Effector memory CD8-positive, alpha-beta T cell (primary cell): ENCODE data around the gene SUPT4H1.
"Not testable (repeated sequence)": the region's sequence is repeated elsewhere in the genome, so short reads cannot be mapped to it uniquely, and the experiment has no call there.

Source experiments
- ATAC-seq: fragments of 150-1000 bp; cut with Tn5 transposase; replicated peaks from 2 replicates; pipeline ENCODE4 v1.10.0; 2021; ENCODE audit warnings: mild to moderate bottlenecking, moderate library complexity
- DNase-seq, 3 experiments: peaks; one replicate each; pipeline ENCODE4 v3.0.0; 2021
- H3K27ac Mint-ChIP-seq, 2 donors: one replicate each; pipeline ENCODE4 v1.8.0; 2022; ENCODE audit warnings: mild to moderate bottlenecking in 2 of 2, mixed read lengths in 2 of 2, moderate library complexity in 2 of 2
- H3K27me3 Mint-ChIP-seq, 2 donors: one replicate each; pipeline ENCODE4 v1.8.0; 2022; ENCODE audit warnings: mixed read lengths in 2 of 2
- H3K36me3 Mint-ChIP-seq: one replicate; pipeline ENCODE4 v1.8.0; 2022; ENCODE audit warnings: mild to moderate bottlenecking, moderate library complexity, mixed read lengths; ENCODE audit not compliant: insufficient read depth
- H3K4me1 Mint-ChIP-seq, 2 donors: one replicate each; pipeline ENCODE4 v1.8.0; 2022; ENCODE audit warnings: low read depth in 2 of 2, mixed read lengths in 2 of 2
- H3K4me3 Mint-ChIP-seq, 2 donors: one replicate each; pipeline ENCODE4 v1.8.0; 2022; ENCODE audit warnings: mild to moderate bottlenecking in 2 of 2, mixed read lengths in 2 of 2, moderate library complexity in 2 of 2
- H3K9me3 Mint-ChIP-seq, 2 donors: one replicate each; pipeline ENCODE4 v1.8.0; 2022; ENCODE audit warnings: mixed read lengths in 2 of 2
- total RNA-seq, 9 experiments: gene quantifications; one replicate each; lab custom pipeline; 2026; lab: John Stamatoyannopoulos, UW

The SUPT4H1 gene
- 0.29 to 2.0 (median 1.0) reads per million in 9 experiments for total RNA-seq

- Mint-ChIP-seq H3K4me1 (peaks cover 31 to 55% of the 10 kb centered on the region in 2 donors), H3K4me3 (peak within 1 kb of the TSS; percentile 95 to 96), H3K27me3 (no peaks in the 10 kb centered on the region), H3K9me3 (no peaks in the 10 kb centered on the region), H3K27ac (peak within 1 kb of the TSS; percentile 94 to 97), H3K36me3 (peaks cover 67% of the 10 kb centered on the region)
- DNase-seq (peak; percentile 87 to 91 (median 91)), ATAC-seq (peak; percentile 95)
Observed at GRCh38 chr17:58351831-58352595, at the start of gene SUPT4H1. SUPT4H1 (minus strand) TSS chr17:58352201; CDS start chr17:58352135, 66 bp downstream.

GRCh38 chr17:58401287-58401686 lies 49.3 kb upstream of the SUPT4H1 start:
- no peak for ATAC-seq
- H3K4me3 Mint-ChIP-seq = no peak overlapping the region
- no peaks in the 10 kb centered on the region for H3K9me3 Mint-ChIP-seq
- no peaks in the 10 kb centered on the region for H3K36me3 Mint-ChIP-seq
- H3K27me3 Mint-ChIP-seq = no peaks in the 10 kb centered on the region
- no peak for DNase-seq
- H3K27ac Mint-ChIP-seq = no peak overlapping the region
- H3K4me1 Mint-ChIP-seq = peaks cover 0 to 2% of the 10 kb centered on the region in 2 donors

- Mint-ChIP-seq H3K4me3 (no peak overlapping the region), H3K9me3 (no peaks in the 10 kb centered on the region), H3K36me3 (no peaks in the 10 kb centered on the region), H3K4me1 (peaks cover 0 to 2% of the 10 kb centered on the region in 2 donors), H3K27me3 (no peaks in the 10 kb centered on the region), H3K27ac (no peak overlapping the region)
- ATAC-seq (no peak), DNase-seq (no peak)
Observed at GRCh38 chr17:58400826-58401225, 48.8 kb upstream of the SUPT4H1 start.

- Mint-ChIP-seq H3K4me3 (no peak overlapping the region), H3K36me3 (no peaks in the 10 kb centered on the region), H3K4me1 (peaks cover 0 to 2% of the 10 kb centered on the region in 2 donors), H3K27me3 (no peaks in the 10 kb centered on the region), H3K27ac (no peak overlapping the region), H3K9me3 (no peaks in the 10 kb centered on the region)
- DNase-seq (no peak), ATAC-seq (no peak)
Observed at GRCh38 chr17:58399974-58400373, 48.0 kb upstream of the SUPT4H1 start.

- Mint-ChIP-seq H3K36me3 (no peaks in the 10 kb centered on the region), H3K27me3 (no peaks in the 10 kb centered on the region), H3K9me3 (no peaks in the 10 kb centered on the region), H3K27ac (no peak overlapping the region), H3K4me3 (no peak overlapping the region), H3K4me1 (peaks cover 0 to 2% of the 10 kb centered on the region in 2 donors)
- ATAC-seq (no peak), DNase-seq (no peak)
Observed at GRCh38 chr17:58398574-58399266, 46.7 kb upstream of the SUPT4H1 start.

- not testable (repeated sequence) for H3K27ac Mint-ChIP-seq, ATAC-seq, H3K4me3 Mint-ChIP-seq, H3K4me1 Mint-ChIP-seq, H3K27me3 Mint-ChIP-seq, H3K36me3 Mint-ChIP-seq, H3K9me3 Mint-ChIP-seq, DNase-seq
Observed at GRCh38 chr17:58397421-58397820, 45.4 kb upstream of the SUPT4H1 start.

GRCh38 chr17:58396173-58396572 lies 44.2 kb upstream of the SUPT4H1 start:
- no peak for DNase-seq
- Mint-ChIP-seq H3K27me3 (no peaks in the 10 kb centered on the region), H3K36me3 (no peaks in the 10 kb centered on the region), H3K27ac (no peak overlapping the region), H3K4me1 (no peaks in the 10 kb centered on the region), H3K9me3 (no peaks in the 10 kb centered on the region), H3K4me3 (no peak overlapping the region)
- no peak for ATAC-seq

GRCh38 chr17:58394534-58395223 lies 42.7 kb upstream of the SUPT4H1 start:
- Mint-ChIP-seq H3K9me3 (no peaks in the 10 kb centered on the region), H3K36me3 (no peaks in the 10 kb centered on the region)

GRCh38 chr17:58391302-58391984 lies 39.4 kb upstream of the SUPT4H1 start:
- DNase-seq = no peak
- H3K4me1 Mint-ChIP-seq = peaks cover 0 to 14% of the 10 kb centered on the region in 2 donors
- H3K9me3 Mint-ChIP-seq = no peaks in the 10 kb centered on the region
- H3K27ac Mint-ChIP-seq = no peak overlapping the region
- ATAC-seq = no peak
- H3K36me3 Mint-ChIP-seq = no peaks in the 10 kb centered on the region
- H3K4me3 Mint-ChIP-seq = no peak overlapping the region
- H3K27me3 Mint-ChIP-seq = no peaks in the 10 kb centered on the region

More at GRCh38 chr17:58394534-58395223, 42.7 kb upstream of the SUPT4H1 start:
- Mint-ChIP-seq H3K27me3 (no peaks in the 10 kb centered on the region), H3K27ac (no peak overlapping the region), H3K4me3 (no peak overlapping the region), H3K4me1 (no peaks in the 10 kb centered on the region)
- no peak for DNase-seq
- ATAC-seq = no peak

- peaks cover 0 to 14% of the 10 kb centered on the region in 2 donors for H3K4me1 Mint-ChIP-seq
- no peak overlapping the region for H3K27ac Mint-ChIP-seq
- H3K36me3 Mint-ChIP-seq = no peaks in the 10 kb centered on the region
- ATAC-seq = no peak
- H3K9me3 Mint-ChIP-seq = no peaks in the 10 kb centered on the region
- no peak overlapping the region for H3K4me3 Mint-ChIP-seq
- DNase-seq = no peak
- H3K27me3 Mint-ChIP-seq = no peaks in the 10 kb centered on the region
Observed at GRCh38 chr17:58390884-58391283, 38.9 kb upstream of the SUPT4H1 start.

- Mint-ChIP-seq H3K27me3 (no peaks in the 10 kb centered on the region), H3K36me3 (no peaks in the 10 kb centered on the region), H3K27ac (peak overlapping the region in 1 of 2 donors; percentile 30), H3K4me3 (no peak overlapping the region), H3K4me1 (peaks cover 0 to 14% of the 10 kb centered on the region in 2 donors), H3K9me3 (no peaks in the 10 kb centered on the region)
- ATAC-seq (no peak), DNase-seq (no peak)
Observed at GRCh38 chr17:58388302-58389190, 36.5 kb upstream of the SUPT4H1 start.

GRCh38 chr17:58387834-58388233 lies 35.8 kb upstream of the SUPT4H1 start:
- H3K27ac Mint-ChIP-seq = peak overlapping the region in 1 of 2 donors; percentile 30
- peaks cover 0 to 14% of the 10 kb centered on the region in 2 donors for H3K4me1 Mint-ChIP-seq
- DNase-seq (peak in 2 of 3 experiments; percentile 11 to 17), ATAC-seq (peak; percentile 98)
- H3K36me3 Mint-ChIP-seq = no peaks in the 10 kb centered on the region
- H3K9me3 Mint-ChIP-seq = no peaks in the 10 kb centered on the region
- H3K4me3 Mint-ChIP-seq = no peak overlapping the region
- H3K27me3 Mint-ChIP-seq = no peaks in the 10 kb centered on the region
